HG03039 (cell line): ENCODE measurements around the gene RNF207.

Experiments
- ATAC-seq: cut with Tn5 transposase; IDR thresholded peaks from one replicate; pipeline ENCODE4 v1.9.1; 2021; ENCODE audit warnings: mild to moderate bottlenecking, moderate library complexity; ENCODE audit not compliant: unreplicated experiment

RNF207 gene

DNA sequence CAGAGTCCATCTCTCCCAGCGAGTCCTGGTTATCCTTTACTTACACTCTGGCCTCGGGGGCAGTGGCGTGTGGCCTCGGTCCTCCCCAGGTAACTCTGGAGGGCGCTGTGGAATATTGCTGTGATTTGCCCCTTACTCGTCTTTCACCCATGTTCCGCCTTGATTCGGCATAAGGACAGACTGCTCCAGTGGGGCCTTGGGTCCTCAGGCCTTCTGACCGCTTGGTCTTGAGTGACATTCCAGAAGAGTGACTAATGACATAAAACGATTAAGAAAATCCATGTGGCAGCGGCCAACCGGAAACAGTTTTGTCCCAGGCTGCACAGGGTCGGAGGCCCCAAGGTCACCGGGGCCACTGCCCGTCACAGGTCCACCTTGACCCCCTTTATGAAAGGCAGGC lies 18.8 kb downstream of the RNF207 start:
- no peak for ATAC-seq

DNA sequence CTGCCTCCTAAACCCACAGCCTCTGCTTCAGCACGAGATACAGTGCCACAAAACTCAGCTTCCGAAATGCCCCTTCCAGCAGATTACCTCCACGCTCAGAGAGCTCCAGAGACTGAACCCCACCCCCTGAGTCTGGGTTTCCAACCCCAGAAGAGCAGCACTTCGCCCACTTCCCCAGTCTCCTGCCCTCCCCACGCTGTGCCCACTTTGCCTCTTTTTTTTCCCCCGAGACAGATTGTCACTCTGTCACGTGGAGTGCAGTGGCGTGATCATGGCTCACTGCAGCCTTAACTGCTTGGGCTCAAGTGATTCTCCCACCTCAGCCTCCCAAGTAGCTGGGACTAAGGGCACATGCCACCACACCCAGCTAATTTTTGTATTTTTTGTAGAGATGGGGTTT lies 19.7 kb downstream of the RNF207 start:
- no peak for ATAC-seq

DNA sequence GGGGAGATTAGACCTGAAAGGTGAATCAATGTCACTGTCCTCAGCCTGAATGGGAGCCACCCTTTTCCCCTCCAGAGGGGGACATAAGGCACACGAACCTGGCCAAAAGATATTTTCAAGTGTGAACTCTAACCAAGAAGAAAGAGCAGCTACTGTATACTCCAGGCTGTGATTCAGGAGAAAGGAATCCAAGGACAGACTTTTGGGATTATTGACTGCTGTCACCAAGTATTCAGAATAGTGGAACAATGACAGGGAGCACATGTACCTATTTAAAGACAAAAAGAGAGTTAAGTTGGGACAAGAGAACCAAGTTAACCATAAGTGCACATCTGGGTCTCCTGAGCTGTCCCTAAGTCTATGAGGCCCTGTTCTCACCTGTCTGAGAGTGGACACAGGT lies 27.5 kb downstream of the RNF207 start:
- ATAC-seq = no peak

DNA sequence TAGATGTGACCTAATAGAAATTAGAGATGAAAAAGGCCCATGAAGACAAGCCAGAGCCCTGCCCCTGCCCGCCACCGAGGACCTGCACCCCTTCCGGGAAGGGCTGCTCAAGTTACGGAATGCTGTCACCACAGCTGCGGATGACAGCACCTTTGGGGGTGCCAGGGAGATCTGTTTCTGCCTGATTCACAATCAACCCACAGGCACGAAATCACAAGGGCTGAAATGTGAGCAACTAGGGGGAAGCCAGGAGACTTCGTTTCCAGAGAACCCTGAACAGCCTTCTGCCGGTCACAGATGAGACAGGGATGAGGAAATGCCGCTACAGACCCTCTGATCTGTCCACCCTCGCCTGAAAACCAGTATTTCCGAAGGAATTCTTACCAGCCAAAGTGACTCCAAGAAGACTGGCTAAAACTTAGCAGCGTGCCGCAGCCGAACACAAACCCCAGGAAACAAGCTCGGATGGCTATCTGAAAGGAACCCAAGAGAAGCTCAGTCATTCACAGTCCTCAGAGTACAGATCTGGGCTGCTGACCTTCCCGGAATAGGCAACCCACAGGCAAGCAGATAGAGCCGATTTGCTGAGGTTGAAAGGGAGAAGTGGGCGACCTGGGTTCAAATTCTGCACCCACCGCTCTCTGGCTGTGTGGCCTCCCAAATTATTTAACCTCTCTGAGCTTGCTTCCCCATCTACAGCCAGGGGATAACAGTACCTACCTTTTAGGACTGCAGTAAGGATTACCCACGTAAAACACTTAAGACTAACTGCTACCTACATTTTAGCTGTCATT lies 28.8 kb downstream of the RNF207 start:
- no peak for ATAC-seq

DNA sequence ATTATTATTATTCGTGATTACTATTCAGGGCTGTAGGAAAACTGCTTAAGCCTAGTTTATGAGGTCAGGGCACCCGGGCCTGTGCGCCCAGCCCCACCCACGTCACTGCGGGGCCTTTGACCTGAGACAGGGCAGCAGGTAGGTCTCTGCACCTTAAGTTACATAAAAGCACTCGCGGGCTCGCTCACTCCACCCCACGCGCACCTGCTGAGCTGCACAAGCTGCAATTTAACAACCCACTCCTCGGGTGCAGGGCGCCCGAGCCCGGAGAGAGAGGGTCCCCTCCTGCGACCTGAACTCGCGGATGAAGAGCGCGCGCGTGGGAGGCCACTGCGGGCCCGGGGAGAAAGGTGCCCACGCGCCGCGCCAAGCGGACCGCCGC lies 29.4 kb downstream of the RNF207 start:
- no peak for ATAC-seq

DNA sequence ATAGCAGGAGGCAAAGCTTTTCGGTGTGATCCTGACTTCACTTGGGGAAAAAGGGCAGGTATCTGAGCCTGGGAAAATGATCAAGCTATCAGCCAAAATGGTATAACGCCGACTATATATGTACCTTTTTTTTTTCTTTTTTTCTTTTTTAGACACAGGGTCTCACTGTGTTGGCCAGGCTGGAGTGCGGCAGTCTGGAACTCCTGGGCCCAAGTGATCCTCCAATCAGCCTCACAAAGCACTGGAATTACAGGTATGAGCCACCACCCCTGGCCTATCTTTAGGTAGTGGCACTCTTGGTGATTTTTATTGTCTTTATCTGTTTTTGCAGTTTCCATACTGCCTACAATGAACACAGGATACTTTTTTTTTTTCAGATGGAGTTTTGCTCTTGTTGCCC lies 31.2 kb downstream of the RNF207 start:
- no peak for ATAC-seq

DNA sequence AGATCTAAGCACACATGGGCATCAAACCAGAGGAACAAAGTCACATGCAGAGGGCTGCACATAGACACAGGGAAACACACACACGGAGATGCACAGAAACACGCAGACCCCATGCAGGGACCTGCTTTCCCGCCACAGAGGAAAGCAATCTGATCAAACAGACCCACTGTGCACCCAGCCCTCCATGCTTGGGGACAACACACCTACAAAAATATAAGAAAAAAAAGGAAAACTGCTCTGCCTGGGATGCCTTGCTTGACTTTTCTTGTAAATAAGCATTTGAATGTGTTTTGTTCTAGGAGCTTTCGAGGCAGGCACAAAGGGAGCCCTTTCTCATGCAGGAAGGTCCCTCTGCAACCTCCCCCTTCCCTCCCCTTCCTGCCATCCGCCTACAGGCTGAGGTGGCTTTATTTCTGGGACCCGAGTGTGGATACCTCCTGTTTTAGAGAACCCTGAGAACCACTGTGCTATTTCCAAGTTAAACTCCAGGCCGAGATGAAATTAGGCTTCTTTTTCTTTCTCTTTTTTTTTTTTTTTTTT lies 33.4 kb downstream of the RNF207 start:
- no peak for ATAC-seq

DNA sequence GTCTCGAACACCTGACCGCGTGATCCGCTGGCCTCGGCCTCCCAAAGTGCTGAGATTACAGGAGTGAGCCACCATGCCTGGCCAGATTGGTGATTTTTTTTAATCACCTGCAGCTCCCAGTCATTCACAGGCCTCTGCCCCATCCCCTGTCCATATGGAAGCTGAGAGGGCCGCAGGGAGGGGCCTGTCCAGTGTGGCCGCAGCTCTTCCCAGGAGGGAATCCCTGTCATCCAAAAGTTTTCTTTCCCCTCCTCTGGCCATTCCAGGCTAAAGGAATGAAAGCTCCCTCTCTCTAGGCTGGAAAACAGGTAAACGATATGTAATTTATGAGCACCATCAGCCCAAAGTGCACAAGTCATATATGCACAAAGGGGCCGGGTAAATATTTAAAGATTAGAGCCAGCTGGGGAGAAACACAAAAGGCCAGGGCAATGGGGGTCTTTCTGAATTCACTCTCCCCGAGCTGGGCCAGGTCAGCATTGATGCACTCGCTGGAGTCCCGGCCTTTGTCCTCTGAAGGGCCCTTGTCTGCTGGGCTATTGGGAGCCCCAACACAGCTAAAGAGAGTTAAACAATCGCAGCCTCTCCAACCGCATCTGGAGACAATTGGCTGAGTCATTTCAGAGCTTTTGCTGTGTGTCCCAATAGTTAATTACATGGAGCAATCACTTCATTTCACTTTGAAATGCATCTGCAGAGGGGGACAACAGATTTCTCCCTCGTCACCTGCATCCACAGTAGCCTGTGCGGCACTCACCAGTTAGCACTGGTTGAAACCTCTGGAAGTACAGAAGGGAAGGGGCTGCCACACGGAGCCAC lies 34.2 kb downstream of the RNF207 start:
- ATAC-seq = no peak

DNA sequence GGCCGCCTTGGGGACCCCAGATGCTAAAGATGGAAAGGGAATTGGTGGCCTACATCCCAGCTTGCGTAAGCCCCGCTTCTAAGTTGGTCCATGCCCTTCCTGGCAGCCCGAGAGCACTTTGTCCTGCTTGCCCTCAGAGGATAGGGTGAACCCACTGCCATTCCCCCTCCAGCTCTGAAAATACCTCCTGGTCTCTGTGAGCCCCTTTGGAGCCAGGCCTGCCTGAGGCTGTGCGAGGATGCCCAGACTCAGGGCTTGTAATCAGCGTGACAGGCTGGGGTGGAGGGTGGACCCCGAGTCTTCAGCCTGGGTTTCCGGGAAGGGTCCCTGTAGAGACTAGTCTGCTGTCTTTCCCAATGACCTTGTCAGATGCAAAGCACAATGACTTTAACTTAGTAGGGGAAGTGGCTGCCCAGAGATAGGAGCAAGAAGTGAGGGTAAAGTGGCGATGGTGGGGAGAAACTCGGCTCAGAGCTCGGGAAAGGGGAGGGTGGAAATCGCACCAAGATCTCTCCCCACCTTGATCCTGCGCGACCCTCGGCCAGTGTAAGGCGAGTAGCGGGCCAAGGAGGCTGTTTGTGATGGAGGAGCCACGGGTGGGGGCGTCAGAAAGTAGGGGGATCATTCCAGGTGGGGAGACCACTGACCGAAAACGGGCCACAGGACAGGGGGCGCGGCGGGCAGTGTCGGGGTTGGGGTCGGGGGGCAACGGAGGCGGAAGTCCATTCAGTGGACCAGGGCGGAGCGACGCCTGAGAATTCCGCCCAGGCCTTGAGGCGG lies 35.4 kb downstream of the RNF207 start:
- no peak for ATAC-seq

DNA sequence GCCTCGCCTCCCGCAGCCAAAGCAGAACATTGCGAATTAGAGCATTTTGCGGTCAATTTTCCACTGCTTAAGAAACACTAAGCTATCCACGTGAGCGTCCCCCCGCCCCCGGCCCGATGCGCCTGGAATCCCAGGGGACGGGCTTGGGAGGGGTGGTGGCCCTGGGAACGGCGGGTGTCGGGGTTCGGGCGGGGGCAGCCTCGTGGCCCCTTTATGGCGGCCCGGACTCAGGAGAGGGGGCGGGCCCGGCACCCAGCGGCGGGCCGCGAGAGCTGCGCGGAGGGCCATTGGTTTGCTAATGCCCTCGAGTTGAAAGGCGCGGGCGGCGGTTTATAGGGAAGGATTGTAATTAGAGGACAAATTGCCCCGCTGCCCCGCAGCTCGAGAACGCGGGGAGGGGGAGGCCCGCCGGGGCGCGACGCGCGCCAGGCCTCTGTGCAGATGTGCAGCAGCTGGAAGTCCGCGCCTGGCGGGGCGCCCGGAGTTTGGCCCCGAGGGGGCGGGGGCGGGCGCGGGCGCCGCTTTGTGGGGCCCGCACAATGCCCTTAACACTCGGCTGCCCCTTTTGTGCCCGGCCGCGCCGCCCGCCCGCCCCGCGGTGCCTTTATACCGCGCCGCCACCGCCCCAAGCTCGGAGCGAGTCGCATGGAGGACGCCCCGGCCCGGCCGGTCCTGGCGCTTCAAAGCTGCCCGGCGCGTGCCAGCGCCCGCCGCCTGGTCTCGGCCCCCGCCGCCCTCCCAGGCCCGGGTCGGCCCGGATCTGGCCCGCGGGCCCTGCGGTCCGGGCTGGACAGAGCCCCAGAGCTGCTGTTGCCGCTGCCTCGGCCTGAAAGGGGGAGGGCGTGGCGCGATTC lies 36.2 kb downstream of the RNF207 start:
- no peak for ATAC-seq

DNA sequence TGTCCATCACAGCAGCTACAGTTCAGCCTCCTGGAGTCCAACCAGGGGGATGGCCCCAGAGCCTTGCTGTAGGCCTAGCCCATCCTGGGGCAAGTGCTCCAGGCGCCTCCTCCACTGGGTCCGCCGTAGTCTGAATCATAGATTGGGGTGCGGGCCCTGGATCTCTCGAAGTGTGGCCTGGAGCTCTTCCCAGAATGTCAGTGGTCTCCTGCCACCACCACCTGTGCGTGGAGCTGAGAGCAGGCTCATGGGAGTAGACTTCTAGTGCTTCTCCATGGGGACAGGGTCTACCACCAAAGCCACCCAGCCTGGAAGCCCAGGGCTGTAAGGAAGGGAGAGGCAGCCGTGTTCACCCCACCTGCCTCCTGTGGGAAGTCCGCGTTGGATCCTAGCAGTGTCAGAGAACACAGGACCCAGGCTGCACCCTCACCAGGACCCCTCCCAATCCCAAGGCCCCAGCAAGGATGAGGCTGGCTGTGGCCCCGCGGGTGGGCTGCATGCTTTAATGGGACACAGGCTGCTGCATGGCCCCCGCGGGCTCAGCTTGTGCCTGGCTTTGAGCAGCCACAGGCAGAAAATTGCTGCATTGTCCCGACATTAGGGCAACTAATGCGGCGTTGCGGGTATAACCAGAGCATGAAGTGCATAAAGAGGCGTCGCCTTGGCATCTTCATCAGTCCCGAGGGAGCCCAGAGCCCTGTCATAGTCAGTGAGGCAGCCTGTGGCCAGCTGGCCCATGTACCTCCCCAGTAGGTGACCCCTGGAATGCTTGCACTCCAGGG lies 37.3 kb downstream of the RNF207 start:
- ATAC-seq = no peak

DNA sequence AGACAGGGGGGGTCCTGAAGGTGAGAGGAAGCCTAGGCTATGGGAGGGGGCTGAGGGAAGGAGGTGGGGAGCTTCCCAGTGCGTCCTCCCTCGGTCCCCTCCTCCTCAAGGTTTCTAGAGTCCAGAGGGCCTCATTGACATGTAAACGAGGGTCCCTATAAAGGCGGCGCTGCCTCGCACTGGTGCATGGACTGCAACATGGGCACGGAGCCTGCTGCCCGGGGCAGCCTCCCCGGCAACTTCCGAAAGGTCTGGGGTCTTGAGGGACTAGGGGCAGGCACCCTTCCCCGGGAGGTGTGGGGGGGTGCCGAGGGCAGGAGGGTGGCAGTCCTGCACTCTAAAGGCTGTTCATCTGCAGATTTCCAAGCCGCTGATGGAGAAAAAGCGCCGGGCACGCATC lies 38.1 kb downstream of the RNF207 start, which contains the start of gene HES3:
HES3 (plus strand) TSS at position 187 of the 400 bp plus-strand sequence; CDS start at position 374, 187 bp downstream.
- ATAC-seq = no peak

DNA sequence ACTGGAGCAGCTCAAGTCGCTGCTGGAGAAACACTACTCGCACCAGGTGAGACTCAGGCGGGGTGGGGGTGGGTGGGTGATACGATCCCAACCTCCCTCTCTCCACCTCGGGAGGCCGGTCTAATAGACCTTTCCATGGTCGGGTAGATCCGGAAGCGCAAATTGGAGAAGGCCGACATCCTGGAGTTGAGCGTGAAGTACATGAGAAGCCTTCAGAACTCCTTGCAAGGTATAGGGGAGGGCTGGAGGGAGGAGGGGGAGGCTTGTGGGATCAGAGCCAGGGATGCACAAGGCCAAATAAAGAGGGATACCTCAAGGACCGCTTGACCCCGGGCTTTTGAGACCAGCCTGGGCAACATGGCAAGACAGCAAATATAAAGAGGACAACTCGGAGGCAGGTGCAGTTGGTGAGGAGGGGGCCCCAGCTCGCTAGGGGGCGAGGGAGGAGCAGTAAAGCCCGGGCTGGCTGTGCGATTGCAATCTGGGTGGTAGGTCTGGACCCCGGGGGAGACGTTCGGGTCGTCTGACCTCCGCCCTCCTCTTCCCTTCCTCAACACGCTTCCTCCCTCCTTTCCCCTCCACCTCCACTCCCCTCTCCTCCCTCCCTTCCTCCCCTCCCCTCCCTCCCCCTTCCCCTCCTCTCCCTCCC lies 38.6 kb downstream of the RNF207 start:
- no peak for ATAC-seq

DNA sequence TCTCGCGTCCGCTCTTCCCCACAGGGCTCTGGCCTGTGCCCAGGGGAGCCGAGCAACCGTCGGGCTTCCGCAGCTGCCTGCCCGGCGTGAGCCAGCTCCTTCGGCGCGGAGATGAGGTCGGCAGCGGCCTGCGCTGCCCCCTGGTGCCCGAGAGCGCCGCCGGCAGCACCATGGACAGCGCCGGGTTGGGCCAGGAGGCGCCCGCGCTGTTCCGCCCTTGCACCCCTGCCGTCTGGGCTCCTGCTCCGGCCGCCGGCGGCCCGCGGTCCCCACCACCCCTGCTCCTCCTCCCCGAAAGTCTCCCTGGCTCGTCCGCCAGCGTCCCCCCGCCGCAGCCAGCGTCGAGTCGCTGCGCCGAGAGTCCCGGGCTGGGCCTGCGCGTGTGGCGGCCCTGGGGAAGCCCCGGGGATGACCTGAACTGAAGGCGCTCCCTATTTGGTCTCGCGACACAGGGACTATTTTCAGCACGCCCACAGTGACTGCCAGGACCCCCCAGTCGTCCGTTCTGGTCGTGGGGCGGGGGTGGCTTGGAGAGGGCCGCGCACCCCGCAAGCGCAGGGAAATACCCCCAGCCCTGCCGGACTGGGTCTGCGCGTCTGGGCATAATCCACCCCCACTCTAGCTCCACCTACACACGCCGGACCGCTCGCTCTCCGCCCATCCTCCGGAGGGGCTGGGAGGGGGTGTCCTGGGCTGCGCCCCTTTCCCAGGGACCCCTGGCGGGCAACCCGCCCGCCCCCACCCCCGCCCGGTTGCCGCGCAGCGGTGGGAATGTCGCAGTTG lies 39.4 kb downstream of the RNF207 start:
- ATAC-seq = no peak

DNA sequence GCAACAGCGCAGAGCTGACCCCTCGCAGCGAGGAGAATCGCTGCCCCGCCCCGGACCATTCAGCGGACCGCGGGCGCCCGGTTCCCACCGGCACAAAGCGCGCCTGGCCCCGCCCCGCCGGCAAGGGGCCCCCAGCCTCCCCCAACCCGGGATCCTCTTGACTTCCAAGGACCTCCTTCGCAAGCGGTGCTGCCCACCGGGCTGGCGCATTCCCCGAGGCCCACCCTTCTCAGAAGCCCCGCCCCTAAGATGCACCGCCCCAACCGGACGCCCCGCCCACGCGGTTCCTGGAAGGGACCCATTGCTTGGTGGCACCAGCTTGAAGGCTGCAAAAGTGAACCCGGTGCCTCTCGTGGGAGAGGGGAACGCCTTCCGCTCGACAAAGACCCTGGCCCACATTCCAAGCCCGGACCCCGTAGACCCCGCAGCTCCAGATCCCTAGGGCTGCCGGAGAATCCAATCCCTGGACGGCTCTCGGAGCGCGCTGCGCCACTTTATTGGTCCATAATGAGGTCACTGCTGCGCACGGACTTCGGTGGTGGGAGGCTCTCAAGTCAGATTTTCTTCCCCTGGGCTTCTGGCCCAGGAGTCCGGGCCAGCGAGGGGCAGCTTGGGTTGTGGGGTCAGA lies 40.1 kb downstream of the RNF207 start:
- no peak for ATAC-seq

DNA sequence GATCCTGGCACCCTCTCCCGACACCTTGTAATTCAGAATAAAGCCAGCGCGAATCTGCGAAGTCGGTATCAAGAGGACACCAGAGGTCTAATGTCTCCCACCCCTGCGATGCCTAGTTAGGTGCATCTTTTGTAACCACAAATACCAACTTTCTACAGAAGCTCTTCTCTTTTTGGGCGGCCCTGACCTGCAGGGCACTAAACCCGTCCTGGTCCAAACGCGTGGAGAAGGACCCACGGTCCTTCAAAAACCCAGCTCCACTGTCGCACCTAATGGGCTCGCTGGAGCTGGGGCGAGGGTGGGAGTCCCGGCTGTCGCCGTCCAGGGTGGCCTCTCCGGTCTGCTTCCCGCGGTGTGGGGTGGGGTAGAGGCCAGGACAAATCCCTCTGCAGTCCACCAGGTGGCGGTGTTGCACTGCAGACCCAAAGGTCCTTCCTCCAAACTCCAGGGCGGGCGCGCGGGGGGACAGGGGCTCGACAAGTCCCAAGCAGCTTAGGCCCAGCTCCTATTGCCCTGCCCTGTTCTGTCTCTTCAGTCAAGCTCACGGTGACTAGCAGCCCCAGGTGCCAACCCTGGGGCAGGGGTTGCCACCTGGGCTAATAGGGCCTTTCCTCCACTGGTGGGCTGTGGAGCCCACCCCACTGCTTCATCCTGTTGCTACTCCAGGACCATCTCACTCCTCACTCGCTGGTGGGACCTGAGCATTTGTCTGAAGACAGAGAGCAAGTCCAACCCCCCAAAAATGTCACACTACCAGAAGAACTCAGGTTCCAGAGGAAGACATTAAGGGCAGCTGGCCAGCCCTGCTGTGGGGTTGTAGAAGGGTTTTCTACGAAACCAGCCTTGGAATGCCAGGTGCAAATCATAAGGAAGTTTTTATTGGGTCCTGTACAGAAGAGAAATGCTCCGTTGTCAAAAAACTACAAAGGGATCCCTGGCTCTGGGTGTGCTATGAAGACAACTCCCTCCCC lies 40.9 kb downstream of the RNF207 start:
- ATAC-seq = no peak

DNA sequence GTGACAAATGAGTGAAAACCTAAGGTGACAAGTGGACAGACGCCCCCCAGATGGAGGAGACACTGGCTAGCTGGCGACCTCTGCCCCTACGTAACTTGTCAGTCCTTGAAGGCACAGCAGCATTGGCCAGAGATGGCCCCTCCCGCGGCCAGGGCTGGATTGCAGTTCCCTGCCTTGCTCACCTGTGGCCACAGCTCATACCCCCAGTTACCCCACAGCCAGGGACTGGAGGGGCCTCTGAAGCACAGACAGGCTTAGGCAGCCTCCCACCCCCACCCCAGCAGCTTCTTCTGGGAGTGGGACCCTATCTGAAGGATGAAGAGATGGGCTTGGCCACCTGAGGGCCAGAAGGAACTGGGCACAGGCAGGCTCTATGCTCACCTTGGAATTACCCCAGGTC lies 41.7 kb downstream of the RNF207 start:
- ATAC-seq = no peak
